ENCODE results near the gene BARX2. TPM values are rescaled to one million over a fixed set of nuclear protein-coding genes. Genes with fewer than 3 reads are reported as not detected.

BARX2 gene
- total and polyA plus RNA-seq, 7 donors, result 1.8 to 6.0 TPM; not detected in 5

GRCh38 chr11:129419386-129419785, 43.7 kb downstream of the BARX2 start:
- no peak for ATAC-seq
- Histone ChIP-seq H3K27ac (no peak overlapping the region), H3K36me3 (ENCODE audit: insufficient read depth in 1 of 2, low read depth in 1 of 2) (no peaks in the 10 kb centered on the region), H3K9me3 (no peaks in the 10 kb centered on the region), H3K4me3 (no peak overlapping the region), H3K4me1 (no peaks in the 10 kb centered on the region), H3K27me3 (ENCODE audit: insufficient read depth in 3 of 3, low read length in 2 of 3) (no peaks in the 10 kb centered on the region)
- no peak for DNase-seq
- intact Hi-C loops (cut with DNase I), result no loop called here
- TF ChIP-seq CTCF (IDR thresholded peaks at IDR 0.05), result no peak
- 90 to 97% (median 92%) methylated on average over 3 of the region's 3 CpGs for WGBS, 3 donors

GRCh38 chr11:129423426-129423825, 47.8 kb downstream of the BARX2 start:
- DNase-seq, result no peak
- Histone ChIP-seq H3K9me3 (no peaks in the 10 kb centered on the region), H3K36me3 (ENCODE audit: insufficient read depth in 1 of 2, low read depth in 1 of 2) (no peaks in the 10 kb centered on the region), H3K27me3 (ENCODE audit: insufficient read depth in 3 of 3, low read length in 2 of 3) (peaks cover 0 to 3% (median 0%) of the 10 kb centered on the region in 3 donors), H3K27ac (no peak overlapping the region), H3K4me1 (no peaks in the 10 kb centered on the region), H3K4me3 (no peak overlapping the region)
- ATAC-seq, result no peak
- intact Hi-C loops (cut with DNase I), result no loop called here
- TF ChIP-seq CTCF (IDR thresholded peaks at IDR 0.05), result no peak

GRCh38 chr11:129425214-129425613, 49.6 kb downstream of the BARX2 start:
- H3K4me1 ChIP-seq, result no peaks in the 10 kb centered on the region
- H3K4me3 ChIP-seq, result no peak overlapping the region
- DNase-seq, result no peak
- no peak for TF ChIP-seq CTCF (IDR thresholded peaks at IDR 0.05)
- no peaks in the 10 kb centered on the region for H3K36me3 ChIP-seq (ENCODE audit: insufficient read depth in 1 of 2, low read depth in 1 of 2)
- H3K27ac ChIP-seq, result no peak overlapping the region
- H3K27me3 ChIP-seq (ENCODE audit: insufficient read depth in 3 of 3, low read length in 2 of 3), result peaks cover 0 to 6% (median 0%) of the 10 kb centered on the region in 3 donors
- H3K9me3 ChIP-seq, result no peaks in the 10 kb centered on the region
- no peak for ATAC-seq
- WGBS, 3 donors, result 55 to 59% (median 56%) methylated on average over 4 of the region's 4 CpGs
- intact Hi-C loops (cut with DNase I), result no loop called here

- Histone ChIP-seq H3K36me3 (ENCODE audit: insufficient read depth in 1 of 2, low read depth in 1 of 2) (no peaks in the 10 kb centered on the region), H3K27ac (no peak overlapping the region), H3K27me3 (ENCODE audit: insufficient read depth in 3 of 3, low read length in 2 of 3) (peaks cover 0 to 6% (median 0%) of the 10 kb centered on the region in 3 donors), H3K9me3 (no peaks in the 10 kb centered on the region), H3K4me1 (no peaks in the 10 kb centered on the region), H3K4me3 (no peak overlapping the region)
- DNase-seq (no peak), ATAC-seq (no peak)
- 44 to 56% (median 53%) methylated on average over 3 of the region's 3 CpGs for WGBS, 3 donors
- intact Hi-C loops (cut with DNase I), result no loop called here
- no peak for TF ChIP-seq CTCF (IDR thresholded peaks at IDR 0.05)
These were observed 50.4 kb downstream of the BARX2 start for GRCh38 chr11:129426038-129426437.

- Histone ChIP-seq H3K4me1 (no peaks in the 10 kb centered on the region), H3K9me3 (no peaks in the 10 kb centered on the region), H3K36me3 (ENCODE audit: insufficient read depth in 1 of 2, low read depth in 1 of 2) (no peaks in the 10 kb centered on the region), H3K27me3 (ENCODE audit: insufficient read depth in 3 of 3, low read length in 2 of 3) (peaks cover 0 to 6% (median 0%) of the 10 kb centered on the region in 3 donors), H3K4me3 (no peak overlapping the region), H3K27ac (no peak overlapping the region)
- DNase-seq, result no peak
- no peak for TF ChIP-seq CTCF (IDR thresholded peaks at IDR 0.05)
- ATAC-seq, result no peak
- intact Hi-C loops (cut with DNase I), result no loop called here
- WGBS, 3 donors, result 85 to 91% (median 86%) methylated on average over 3 of the region's 3 CpGs
These were observed 51.1 kb downstream of the BARX2 start for GRCh38 chr11:129426776-129427175.

All from psoas muscle (tissue), 8 donors.